HepG2 (cell line): Measurements from ENCODE around the gene ZNF683. TPM values are rescaled to one million over a fixed set of nuclear protein-coding genes. Genes with fewer than 3 reads are reported as not detected.

Source experiments
- AGO1 ChIP-seq: fragments of 200-400 bp; formaldehyde crosslinking; IDR thresholded peaks from 2 replicates; pipeline ENCODE4 v1.6.1; 2017; ENCODE audit warnings: mild to moderate bottlenecking, low read depth, low read length, moderate library complexity; ENCODE audit not compliant: poor library complexity, severe bottlenecking
- CBX1 ChIP-seq: IDR thresholded peaks from one replicate; pipeline ENCODE4 v1.6.1; 2016; ENCODE audit warnings: antibody characterized with exemption, low read depth
- DBP ChIP-seq: sonication (generic); formaldehyde crosslinking; IDR thresholded peaks from 2 replicates; pipeline ENCODE4 v1.4.0; 2020; ENCODE audit warnings: missing genetic modification reagents; ENCODE audit errors: not compliant biosample characterization
- KLF15 ChIP-seq: sonication (generic); formaldehyde crosslinking; IDR thresholded peaks from 2 replicates; pipeline ENCODE4 v1.8.1; 2023; ENCODE audit warnings: borderline replicate concordance, mild to moderate bottlenecking, inconsistent platforms, missing genetic modification reagents, mixed read lengths
- MBNL3 ChIP-seq: fragments of 250-450 bp; sonication (Bioruptor Pico); conservative IDR thresholded peaks from 2 replicates; pipeline ENCODE4 v1.8.0; 2022; ENCODE audit warnings: mild to moderate bottlenecking, inconsistent platforms
- MIER3 ChIP-seq: IDR thresholded peaks from 2 replicates; pipeline ENCODE4 v1.6.1; 2016; ENCODE audit warnings: missing compliant biosample characterization, borderline replicate concordance
- MXD1 ChIP-seq: sonication (generic); formaldehyde crosslinking; IDR thresholded peaks from 2 replicates; pipeline ENCODE4 v1.4.0; 2020; ENCODE audit warnings: mild to moderate bottlenecking, missing genetic modification reagents
- RFXANK ChIP-seq: IDR thresholded peaks from 2 replicates; pipeline ENCODE4 v1.6.1; 2016
- SIX4 ChIP-seq: sonication (generic); formaldehyde crosslinking; IDR thresholded peaks from 2 replicates; pipeline ENCODE4 v1.4.0; 2020; ENCODE audit warnings: missing genetic modification reagents
- SKI ChIP-seq: fragments of 450-650 bp; IDR thresholded peaks from one replicate; pipeline ENCODE4 v1.6.1; 2018; ENCODE audit warnings: mild to moderate bottlenecking; ENCODE audit not compliant: partially characterized antibody
- TBX3 ChIP-seq: fragments of 450-650 bp; IDR thresholded peaks from 2 replicates; pipeline ENCODE4 v1.6.1; 2017; ENCODE audit warnings: antibody characterized with exemption, mild to moderate bottlenecking, inconsistent platforms, borderline replicate concordance
- UBTF ChIP-seq: sonication (generic); formaldehyde crosslinking; IDR thresholded peaks from 2 replicates; pipeline ENCODE4 v1.4.0; 2020; ENCODE audit warnings: mild to moderate bottlenecking, missing genetic modification reagents
- ZBTB7B ChIP-seq: sonication (generic); formaldehyde crosslinking; IDR thresholded peaks from 2 replicates; pipeline ENCODE4 v1.4.0; 2020; ENCODE audit warnings: missing genetic modification reagents
- ZHX2 ChIP-seq, 2 experiments: sonication (generic) in 1 of 2; formaldehyde crosslinking in 1 of 2; IDR thresholded peaks; 2 replicates each; pipeline versions ENCODE4 v1.6.1 to v1.9.0; 2014 to 2022; ENCODE audit warnings: antibody characterized with exemption in 1 of 2, borderline replicate concordance in 1 of 2, inconsistent platforms in 1 of 2, low read depth in 1 of 2, missing genetic modification reagents in 1 of 2
- ZMYM4 ChIP-seq: sonication (generic); formaldehyde crosslinking; IDR thresholded peaks from 2 replicates; pipeline ENCODE4 v1.8.1; 2023; ENCODE audit warnings: mild to moderate bottlenecking, missing genetic modification reagents
- ZNF180 ChIP-seq: sonication (generic); formaldehyde crosslinking; IDR thresholded peaks from 2 replicates; pipeline ENCODE4 v1.4.0; 2020; ENCODE audit warnings: low read depth, missing genetic modification reagents, borderline replicate concordance
- ZNF251 ChIP-seq: sonication (generic); formaldehyde crosslinking; IDR thresholded peaks from 2 replicates; pipeline ENCODE4 v1.9.0; 2021; ENCODE audit warnings: mild to moderate bottlenecking, missing genetic modification reagents
- ZNF296 ChIP-seq: sonication (generic); formaldehyde crosslinking; conservative IDR thresholded peaks from 2 replicates; pipeline ENCODE4 v1.5.0; 2020; ENCODE audit warnings: mild to moderate bottlenecking, missing genetic modification reagents
- ZNF639 ChIP-seq: conservative IDR thresholded peaks from 2 replicates; pipeline ENCODE4 v1.6.1; 2018; ENCODE audit warnings: missing genetic modification reagents
- polyA plus RNA-seq, 8 experiments: library from polyadenylated mRNA; depleted of rRNA in 3 of 8; stranded (reverse) in 7 of 8; unstranded in 1 of 8; fragments of >200 nt; fragmentation: Illumina TruSeq in 4 of 8; extraction: Trizol in 4 of 8; gene quantifications; 2 replicates each; pipeline versions ENCODE4 v1.2.1 to v1.2.3, GENCODE V29; 2011 to 2016; ENCODE audit warnings: low read depth in 4 of 8, missing spikeins in 1 of 8, mixed read lengths in 1 of 8; ENCODE audit not compliant: insufficient read depth in 1 of 8
- total RNA-seq, 5 experiments: library from RNA; depleted of rRNA; stranded (reverse); fragments of >200 nt; fragmentation: Illumina TruSeq; extraction: Trizol; gene quantifications; 2 replicates each; pipeline ENCODE4 v1.2.3, GENCODE V29; 2016; ENCODE audit warnings: low read depth in 1 of 5

The ZNF683 gene
- total and polyA plus RNA-seq, 2 of the 13 experiments (the other 11 are each of a cell fraction or from before 2014, with no cell fraction given) = not detected

- TF ChIP-seq ZHX2 (IDR thresholded peaks at IDR 0.05; ENCODE audit: low read depth) (no peak), ZHX2 (CRISPR knock-in tag; IDR thresholded peaks at IDR 0.05; ENCODE audit: borderline replicate concordance) (peak; percentile 100), SKI (no peak), TBX3 (no peak), ZBTB7B (CRISPR knock-in tag) (peak; percentile 100), AGO1 (no peak), ZNF296 (CRISPR knock-in tag) (peak; percentile 100), MBNL3 (CRISPR knock-in tag) (no peak), DBP (CRISPR knock-in tag) (peak; percentile 100), CBX1 (no peak), ZNF639 (CRISPR knock-in tag) (peak; percentile 99), KLF15 (CRISPR knock-in tag) (peak; percentile 100), SIX4 (peak; percentile 99), MIER3 (CRISPR knock-in tag) (peak; percentile 100), ZNF251 (CRISPR knock-in tag) (peak; percentile 100), UBTF (CRISPR knock-in tag) (peak; percentile 65), RFXANK (CRISPR knock-in tag) (peak; percentile 99), ZNF180 (CRISPR knock-in tag) (peak; percentile 99; the same call in 1 of the 2 replicates), MXD1 (peak; percentile 100), ZMYM4 (CRISPR knock-in tag) (peak; percentile 98)
These were observed 36.1 kb upstream of the ZNF683 start (continued) for GRCh38 chr1:26408604-26409003.
